Neuronal stem cell (in vitro differentiated cells): ENCODE results near the gene IDS.
"Not testable (repeated sequence)": the region's sequence is repeated elsewhere in the genome, so short reads cannot be mapped to it uniquely, and the experiment has no call there.

Experiments
- DNase-seq: peaks from one replicate; pipeline ENCODE4 v3.0.0-alpha.2; 2013; ENCODE audit warnings: low spot score
- H2AFZ ChIP-seq: one replicate; pipeline ENCODE4 v1.6.1; 2013; ENCODE audit warnings: mild to moderate bottlenecking, low read length, inconsistent platforms
- H2AK5ac ChIP-seq: 2 replicates; pipeline ENCODE4 v1.6.1; 2013; ENCODE audit warnings: low read depth, mild to moderate bottlenecking, inconsistent platforms, low read length, moderate library complexity, mixed read lengths
- H2BK120ac ChIP-seq: 2 replicates; pipeline ENCODE4 v1.6.1; 2013; ENCODE audit warnings: low read depth, mild to moderate bottlenecking, inconsistent platforms, low read length, moderate library complexity, mixed read lengths
- H2BK12ac ChIP-seq: one replicate; pipeline ENCODE4 v1.6.1; 2013; ENCODE audit warnings: low read length, inconsistent platforms
- H2BK15ac ChIP-seq: 2 replicates; pipeline ENCODE4 v1.6.1; 2013; ENCODE audit warnings: mild to moderate bottlenecking, low read length, inconsistent platforms, mixed read lengths
- H2BK5ac ChIP-seq: one replicate; pipeline ENCODE4 v1.6.1; 2013; ENCODE audit warnings: inconsistent platforms, mild to moderate bottlenecking, low read length, moderate library complexity
- H3K14ac ChIP-seq: one replicate; pipeline ENCODE4 v1.6.1; 2013; ENCODE audit warnings: low read length, inconsistent platforms
- H3K18ac ChIP-seq: 2 replicates; pipeline ENCODE4 v1.6.1; 2013; ENCODE audit warnings: low read length, inconsistent platforms
- H3K23ac ChIP-seq: 2 replicates; pipeline ENCODE4 v1.6.1; 2013; ENCODE audit warnings: low read depth, mild to moderate bottlenecking, mixed read lengths, low read length, inconsistent platforms; ENCODE audit not compliant: poor library complexity
- H3K27ac ChIP-seq: replicated peaks from 3 replicates; pipeline ENCODE4 v1.5.1; 2013; ENCODE audit warnings: low read length, inconsistent platforms
- H3K27me3 ChIP-seq, 3 experiments: 2 replicates each; pipeline ENCODE4 v1.6.1; 2013; ENCODE audit warnings: low read length in 3 of 3, mild to moderate bottlenecking in 2 of 3, inconsistent platforms in 1 of 3, low read depth in 1 of 3, mixed read lengths in 1 of 3, moderate library complexity in 1 of 3; ENCODE audit not compliant: control insufficient read depth in 3 of 3, insufficient read depth in 3 of 3
- H3K36me3 ChIP-seq, 2 donors: replicated peaks in 1 of 2; 2 replicates each; pipeline ENCODE4 v1.6.1; 2013; ENCODE audit warnings: low read length in 2 of 2; ENCODE audit not compliant: control insufficient read depth in 2 of 2, insufficient read depth in 2 of 2
- H3K4ac ChIP-seq: 2 replicates; pipeline ENCODE4 v1.6.1; 2013; ENCODE audit warnings: inconsistent platforms, mild to moderate bottlenecking, low read length, moderate library complexity
- H3K4me1 ChIP-seq, 2 donors: 1 replicate in 1 of 2; 2 replicates in 1 of 2; pipeline ENCODE4 v1.6.1; 2013; ENCODE audit warnings: low read length in 2 of 2, low read depth in 1 of 2; ENCODE audit not compliant: control insufficient read depth in 2 of 2, insufficient read depth in 1 of 2
- H3K4me2 ChIP-seq: one replicate; pipeline ENCODE4 v1.6.1; 2013; ENCODE audit warnings: mild to moderate bottlenecking, low read length, inconsistent platforms; ENCODE audit not compliant: insufficient read depth, poor library complexity, severe bottlenecking
- H3K4me3 ChIP-seq, 2 donors: 2 replicates each; pipeline ENCODE4 v1.5.1; 2013; ENCODE audit warnings: low read length in 2 of 2, mild to moderate bottlenecking in 2 of 2, inconsistent platforms in 1 of 2, moderate library complexity in 1 of 2
- H3K79me1 ChIP-seq: one replicate; pipeline ENCODE4 v1.6.1; 2013; ENCODE audit warnings: low read depth, mild to moderate bottlenecking, inconsistent platforms, low read length, moderate library complexity
- H3K9ac ChIP-seq: one replicate; pipeline ENCODE4 v1.6.1; 2013; ENCODE audit warnings: mild to moderate bottlenecking, low read depth, low read length, inconsistent platforms; ENCODE audit not compliant: poor library complexity
- H3K9me3 ChIP-seq, 2 donors: replicated peaks in 1 of 2; 2 replicates each; pipeline versions ENCODE3 to v1.6.1; 2013; ENCODE audit warnings: low read length in 2 of 2, mild to moderate bottlenecking in 2 of 2, inconsistent platforms in 1 of 2, low read depth in 1 of 2, mixed read lengths in 1 of 2, moderate library complexity in 1 of 2; ENCODE audit not compliant: control insufficient read depth in 2 of 2, insufficient read depth in 1 of 2
- H4K8ac ChIP-seq: one replicate; pipeline ENCODE4 v1.6.1; 2013; ENCODE audit warnings: low read depth, mild to moderate bottlenecking, inconsistent platforms, low read length, moderate library complexity
- H4K91ac ChIP-seq: one replicate; pipeline ENCODE4 v1.6.1; 2013; ENCODE audit warnings: low read length, low read depth, mild to moderate bottlenecking, inconsistent platforms; ENCODE audit not compliant: poor library complexity
- WGBS, 2 donors: extraction: QIAGEN DNeasy Blood & Tissue Kit; methylation state at CpG; one replicate each; pipeline ENCODE4 v1.1.7; 2013; ENCODE audit warnings: missing lambda C conversion rate in 2 of 2, mixed read lengths in 1 of 2; ENCODE audit not compliant: insufficient read length in 2 of 2, insufficient replicate concordance in 1 of 2; ENCODE audit errors: extremely low coverage in 2 of 2; 5-methylcytosine and 5-hydroxymethylcytosine counted together

IDS gene

GRCh38 chrX:149521438-149521837 is 16.3 kb upstream of the IDS start:
- no peak overlapping the region for H3K4ac ChIP-seq
- no peaks in the 10 kb centered on the region for H3K79me1 ChIP-seq
- H2BK12ac ChIP-seq: no peak overlapping the region
- WGBS, 2 donors: no CpG with 5 or more reads among the region's 9 CpGs
- H3K9me3 ChIP-seq: no peaks in the 10 kb centered on the region
- no peak overlapping the region for H3K9ac ChIP-seq
- H2BK15ac ChIP-seq: no peak overlapping the region
- no peak overlapping the region for H3K4me3 ChIP-seq
- DNase-seq: no peak
- no peaks in the 10 kb centered on the region for H3K4me1 ChIP-seq
- no peaks in the 10 kb centered on the region for H3K27me3 ChIP-seq
- no peak overlapping the region for H2AFZ ChIP-seq
- H3K23ac ChIP-seq: no peak overlapping the region
- no peak overlapping the region for H2BK5ac ChIP-seq
- H3K14ac ChIP-seq: no peak overlapping the region
- no peak overlapping the region for H4K91ac ChIP-seq
- H4K8ac ChIP-seq: no peak overlapping the region
- no peak overlapping the region for H2AK5ac ChIP-seq
- H3K36me3 ChIP-seq: no peaks in the 10 kb centered on the region
- H2BK120ac ChIP-seq: no peak overlapping the region
- no peak overlapping the region for H3K4me2 ChIP-seq
- H3K27ac ChIP-seq: no peak overlapping the region
- no peak overlapping the region for H3K18ac ChIP-seq

GRCh38 chrX:149520636-149521277 is 15.7 kb upstream of the IDS start:
- H4K8ac ChIP-seq, H2AK5ac ChIP-seq, DNase-seq, H3K4me3 ChIP-seq, H2BK120ac ChIP-seq, H3K4me2 ChIP-seq, H3K27ac ChIP-seq, H3K18ac ChIP-seq, H2AFZ ChIP-seq, H3K23ac ChIP-seq, H3K79me1 ChIP-seq, H2BK15ac ChIP-seq, H3K14ac ChIP-seq, H3K4me1 ChIP-seq, H3K36me3 ChIP-seq, H3K4ac ChIP-seq, H3K9ac ChIP-seq, H2BK5ac ChIP-seq, H3K27me3 ChIP-seq, H2BK12ac ChIP-seq, H4K91ac ChIP-seq, H3K9me3 ChIP-seq: not testable (repeated sequence)
- WGBS, 2 donors: no CpG with 5 or more reads among the region's 3 CpGs

- no peak overlapping the region for H3K4ac ChIP-seq
- H3K23ac ChIP-seq: no peak overlapping the region
- no peak overlapping the region for H3K4me2 ChIP-seq
- no peaks in the 10 kb centered on the region for H3K79me1 ChIP-seq
- no peak overlapping the region for H2BK120ac ChIP-seq
- no CpG with 5 or more reads among the region's 7 CpGs for WGBS, 2 donors
- no peak overlapping the region for H2AFZ ChIP-seq
- H4K8ac ChIP-seq: no peak overlapping the region
- no peak overlapping the region for H2BK5ac ChIP-seq
- no peak overlapping the region for H2BK15ac ChIP-seq
- no peak for DNase-seq
- no peak overlapping the region for H3K9ac ChIP-seq
- no peaks in the 10 kb centered on the region for H3K9me3 ChIP-seq
- no peaks in the 10 kb centered on the region for H3K4me1 ChIP-seq
- peaks cover 0 to 3% (median 0%) of the 10 kb centered on the region in 3 experiments for H3K27me3 ChIP-seq
- H3K4me3 ChIP-seq: no peak overlapping the region
- H3K36me3 ChIP-seq: no peaks in the 10 kb centered on the region
- H3K14ac ChIP-seq: no peak overlapping the region
- H2BK12ac ChIP-seq: no peak overlapping the region
- no peak overlapping the region for H2AK5ac ChIP-seq
- H3K27ac ChIP-seq: no peak overlapping the region
- no peak overlapping the region for H3K18ac ChIP-seq
- no peak overlapping the region for H4K91ac ChIP-seq
Observed at GRCh38 chrX:149518236-149518635, 13.1 kb upstream of the IDS start.

- H3K4ac ChIP-seq: no peak overlapping the region
- no peak overlapping the region for H2AK5ac ChIP-seq
- no peak overlapping the region for H3K4me3 ChIP-seq
- no peak overlapping the region for H2BK15ac ChIP-seq
- H3K9me3 ChIP-seq: no peaks in the 10 kb centered on the region
- no peak for DNase-seq
- no peak overlapping the region for H2BK5ac ChIP-seq
- H4K91ac ChIP-seq: no peak overlapping the region
- H3K18ac ChIP-seq: no peak overlapping the region
- no peak overlapping the region for H3K4me2 ChIP-seq
- no peak overlapping the region for H4K8ac ChIP-seq
- no CpG with 5 or more reads among the region's 1 CpG for WGBS, 2 donors
- no peak overlapping the region for H2BK120ac ChIP-seq
- H3K36me3 ChIP-seq: no peaks in the 10 kb centered on the region
- no peak overlapping the region for H2AFZ ChIP-seq
- no peak overlapping the region for H3K9ac ChIP-seq
- no peaks in the 10 kb centered on the region for H3K79me1 ChIP-seq
- H3K14ac ChIP-seq: no peak overlapping the region
- H3K4me1 ChIP-seq: peaks cover 0 to 2% of the 10 kb centered on the region in 2 donors
- no peak overlapping the region for H3K27ac ChIP-seq
- H3K27me3 ChIP-seq: peaks cover 0 to 3% (median 0%) of the 10 kb centered on the region in 3 experiments
- no peak overlapping the region for H3K23ac ChIP-seq
- H2BK12ac ChIP-seq: no peak overlapping the region
Observed at GRCh38 chrX:149517308-149517707, 12.2 kb upstream of the IDS start.
